HG03064 (cell line): ENCODE data around the gene MAST4.

ENCODE experiments used
- ATAC-seq: cut with Tn5 transposase; IDR thresholded peaks from one replicate; pipeline ENCODE4 v1.9.1; 2021; ENCODE audit warnings: low read depth; ENCODE audit not compliant: unreplicated experiment

The MAST4 gene

DNA sequence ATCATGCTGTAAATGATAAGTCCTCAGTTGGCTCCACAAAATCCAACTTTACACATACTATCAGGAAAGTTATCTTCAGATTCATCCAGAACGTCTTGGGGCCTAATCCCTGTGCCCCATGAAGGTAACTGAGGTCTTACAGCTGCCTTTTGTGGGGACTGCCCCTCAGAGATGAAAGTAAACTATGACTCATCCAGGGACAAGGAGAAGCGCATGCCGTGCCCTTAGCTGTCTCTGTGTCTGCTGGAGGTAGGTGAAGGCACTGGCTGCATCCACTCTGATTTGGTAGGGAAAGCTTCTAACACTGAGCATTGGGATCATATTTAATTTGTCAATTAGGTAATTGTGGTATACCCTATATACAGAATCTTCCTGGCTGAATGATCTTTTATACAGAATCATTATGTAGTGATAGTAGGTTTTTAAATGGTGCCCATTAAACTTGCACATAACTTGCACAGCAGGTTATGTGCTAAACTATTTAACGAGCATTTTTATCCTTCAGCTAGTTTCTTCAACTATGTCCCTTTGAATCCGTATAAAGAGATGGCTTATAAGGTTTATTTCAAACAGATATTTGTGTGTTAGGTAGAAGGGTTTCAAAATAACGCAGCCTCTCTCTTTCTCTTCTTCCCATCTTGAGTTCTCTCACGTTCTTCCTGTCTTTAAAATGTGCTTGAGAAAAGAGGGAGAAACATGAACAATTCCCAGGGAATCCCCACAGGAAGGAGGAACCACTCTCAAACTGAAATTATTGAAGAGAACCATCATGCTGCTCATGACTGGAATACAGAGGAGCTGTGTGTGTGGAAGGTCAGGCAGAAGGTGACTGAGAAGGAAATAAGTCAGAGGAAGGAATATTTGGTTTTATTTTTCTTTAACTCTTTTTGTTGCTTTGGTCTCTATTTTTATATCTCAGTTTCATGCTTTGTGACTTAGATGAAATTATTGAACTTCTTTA, 349.5 kb downstream of the MAST4 start:
- ATAC-seq: peak; percentile 67

DNA sequence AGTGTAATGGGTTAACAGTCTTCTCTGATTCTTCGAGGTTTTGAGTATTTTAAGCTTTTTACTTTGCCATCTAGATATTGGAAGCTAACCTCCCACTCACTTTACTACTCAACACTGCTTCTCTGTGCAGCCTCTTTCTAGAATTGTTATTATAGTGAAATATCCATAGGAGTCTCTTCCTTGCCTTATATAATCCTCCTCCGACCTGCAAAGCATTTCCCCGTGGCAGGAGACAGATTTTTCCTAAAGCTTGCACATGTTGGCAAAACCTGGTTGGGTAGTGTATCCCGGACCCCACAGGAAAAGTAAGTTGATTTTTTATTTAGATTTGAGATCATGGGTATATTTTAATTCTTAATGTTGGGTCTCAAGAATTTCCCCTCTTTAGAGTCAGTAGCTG, 351.3 kb downstream of the MAST4 start:
- ATAC-seq: no peak

DNA sequence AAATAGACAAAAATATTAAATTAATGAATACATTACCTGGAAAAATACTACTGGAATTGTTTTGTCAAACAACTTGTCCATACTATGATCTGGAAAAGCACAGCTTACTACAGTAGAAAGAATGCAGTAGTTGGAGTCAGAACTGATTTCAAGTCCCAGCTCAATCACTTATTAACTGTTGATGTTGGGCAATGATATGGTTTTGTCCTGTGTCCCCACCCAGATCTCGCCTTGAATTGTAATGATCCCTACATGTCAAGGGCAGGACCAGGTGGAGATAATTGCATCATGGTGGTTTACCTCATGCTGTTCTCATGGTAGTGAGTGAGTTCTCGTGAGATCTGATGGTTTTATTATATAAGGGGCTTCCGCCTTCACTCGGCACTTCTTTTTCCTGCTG, 352.9 kb downstream of the MAST4 start:
- ATAC-seq: no peak

DNA sequence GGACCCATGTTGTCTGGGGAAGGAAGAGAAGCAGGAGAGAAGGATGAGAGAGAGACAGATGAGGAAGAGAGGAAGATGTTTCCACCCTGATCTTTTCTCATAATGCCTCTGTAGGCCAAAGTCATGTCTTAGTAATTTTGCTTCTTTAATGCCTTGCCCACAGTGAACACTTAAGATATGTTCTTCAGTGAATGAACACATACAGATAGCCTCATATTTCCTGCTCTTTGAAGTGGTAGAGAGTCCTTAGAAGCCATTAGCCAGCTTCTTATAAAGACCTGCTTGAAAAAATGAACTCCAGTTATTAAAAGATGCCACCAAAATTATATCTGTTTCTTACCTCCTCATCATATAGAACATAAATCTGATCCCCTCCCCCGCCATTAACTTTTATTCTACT, 356.0 kb downstream of the MAST4 start:
- ATAC-seq: no peak

DNA sequence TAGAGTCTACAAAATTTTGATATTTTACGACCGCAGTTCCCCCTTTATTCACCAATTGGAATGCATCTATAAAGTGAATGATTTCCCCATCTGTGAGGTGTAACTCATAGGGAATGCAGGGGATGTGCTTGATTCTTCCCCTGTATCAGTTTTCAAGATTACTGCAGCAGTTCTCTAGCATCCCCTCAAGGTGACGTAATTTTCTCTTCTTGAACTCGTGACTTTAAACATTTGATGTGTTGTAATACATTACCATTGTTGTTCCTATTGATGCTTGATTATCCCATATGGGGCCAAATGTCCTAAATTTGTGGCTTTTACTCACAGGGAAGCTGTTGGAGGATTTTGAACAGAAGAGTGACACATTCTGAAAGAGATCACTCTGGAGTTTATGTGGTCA, 360.2 kb downstream of the MAST4 start:
- ATAC-seq: no peak

DNA sequence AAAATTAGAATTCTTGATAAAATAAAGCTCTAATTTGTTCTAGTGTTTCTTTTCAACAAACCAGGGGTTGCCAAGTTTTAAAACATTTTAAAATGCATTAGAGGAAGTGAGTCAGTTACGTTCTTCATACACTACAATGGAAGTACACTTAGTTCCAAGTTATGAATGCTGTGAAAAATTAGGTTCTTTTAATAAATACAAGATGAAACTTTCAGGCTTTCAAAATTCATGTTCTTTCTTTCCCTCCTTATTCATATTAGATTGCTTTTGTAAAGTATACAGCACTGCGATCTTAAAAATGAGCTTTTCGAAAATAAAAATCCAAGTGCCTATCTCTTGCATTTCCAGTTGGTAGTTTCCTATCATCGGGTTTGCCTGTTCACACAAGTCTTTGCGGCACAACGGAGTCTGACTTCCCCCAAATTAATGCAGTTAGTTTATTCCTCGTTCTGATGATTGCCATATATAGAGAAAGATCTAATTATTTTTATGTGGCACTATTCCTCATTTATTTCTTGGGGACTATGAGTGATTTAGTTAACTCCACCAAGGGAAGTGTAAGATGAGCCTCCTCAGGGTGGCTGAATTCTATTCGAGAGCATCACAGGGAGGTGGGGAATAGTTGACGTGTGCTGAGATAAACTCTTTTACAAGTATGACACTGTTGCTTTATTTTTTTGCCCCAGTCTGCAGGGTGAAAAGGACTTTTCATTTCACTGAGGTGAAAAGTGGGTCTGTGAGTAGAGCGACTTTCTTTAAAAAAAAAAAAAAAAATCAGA, 362.2 kb downstream of the MAST4 start:
- no peak for ATAC-seq

DNA sequence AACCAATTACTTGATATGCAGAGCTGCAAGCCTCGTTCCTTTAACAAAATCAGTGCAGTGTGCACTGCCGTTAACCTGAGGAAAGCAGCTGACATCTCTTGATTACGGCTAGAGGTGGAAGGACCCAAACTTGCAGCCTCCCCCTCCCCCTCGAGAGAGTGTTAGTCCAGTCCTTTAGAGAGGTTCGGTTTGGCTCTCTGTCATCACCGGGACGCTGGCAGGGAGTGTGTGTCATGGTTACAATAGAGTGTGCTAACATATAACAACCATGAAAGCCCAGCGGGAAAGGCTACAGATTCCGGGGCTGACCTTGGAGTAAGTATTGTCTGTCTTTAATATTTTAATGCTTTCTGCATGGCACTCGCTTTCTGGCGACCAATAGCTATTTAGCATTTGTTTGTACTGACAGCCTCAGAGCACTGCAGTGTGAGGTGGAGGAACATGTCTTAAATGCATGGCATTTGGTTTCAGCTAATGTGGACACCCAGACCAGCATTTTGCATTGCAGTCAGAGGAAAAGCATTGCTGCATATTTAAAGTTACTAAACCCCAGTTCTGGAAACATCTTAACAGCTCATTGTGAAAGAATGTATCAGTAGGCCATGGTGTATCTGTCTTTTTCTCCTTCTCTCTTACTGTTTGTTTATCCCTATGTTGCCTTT, 362.9 kb downstream of the MAST4 start:
- no peak for ATAC-seq

DNA sequence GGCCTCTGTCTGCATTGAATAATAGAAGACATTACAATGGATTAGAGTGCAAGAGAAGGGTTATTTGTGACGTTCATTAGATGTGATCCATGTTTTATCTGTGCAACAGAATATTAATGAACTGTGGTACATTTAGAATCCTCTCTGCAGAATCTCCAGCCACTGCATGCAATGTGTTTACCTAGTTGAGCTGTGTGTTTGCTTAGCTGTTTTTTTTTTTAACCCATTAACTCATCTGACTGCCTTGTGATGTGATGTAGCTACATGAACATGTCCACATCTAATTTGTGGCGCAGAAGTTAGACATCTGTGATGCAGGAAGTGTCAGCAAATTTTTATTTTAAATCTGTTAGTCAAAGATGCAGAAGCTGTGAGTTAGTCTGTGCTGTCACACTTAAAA, 363.5 kb downstream of the MAST4 start:
- no peak for ATAC-seq

DNA sequence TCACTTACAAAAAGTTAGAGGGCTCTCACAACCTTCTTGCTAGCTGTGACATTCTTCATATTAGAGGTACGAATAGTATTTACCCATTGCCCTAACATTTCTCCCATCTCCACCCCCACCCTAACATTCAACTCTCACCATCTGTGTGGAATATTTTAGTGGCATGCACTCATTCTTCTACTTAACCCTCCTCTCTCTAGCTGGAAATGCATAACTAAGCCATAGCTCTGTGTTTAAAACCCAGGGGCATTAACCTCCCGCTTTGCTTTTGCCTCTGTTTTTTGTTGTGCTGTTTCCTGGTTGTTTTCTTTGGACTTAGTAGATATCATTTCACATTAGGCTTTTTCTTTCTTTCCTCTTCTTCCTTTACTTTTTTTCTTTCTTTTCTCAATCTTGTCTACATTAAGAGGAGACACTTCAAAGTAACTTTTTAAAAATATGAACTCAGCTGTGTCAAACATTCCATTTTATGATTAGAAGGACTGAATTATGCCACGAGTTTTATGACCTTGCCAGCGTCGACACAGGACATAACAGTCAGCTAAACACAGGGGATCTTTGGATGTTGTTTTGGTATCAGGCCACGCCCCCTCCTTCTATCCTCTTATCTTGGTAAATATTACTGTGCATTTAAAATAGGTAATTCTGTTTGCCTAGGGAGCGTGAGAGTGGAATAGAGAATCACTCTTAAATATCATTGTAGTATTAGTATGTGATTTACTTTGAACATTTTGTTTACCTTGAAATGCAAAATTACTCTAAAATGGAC, 364.4 kb downstream of the MAST4 start:
- no peak for ATAC-seq

DNA sequence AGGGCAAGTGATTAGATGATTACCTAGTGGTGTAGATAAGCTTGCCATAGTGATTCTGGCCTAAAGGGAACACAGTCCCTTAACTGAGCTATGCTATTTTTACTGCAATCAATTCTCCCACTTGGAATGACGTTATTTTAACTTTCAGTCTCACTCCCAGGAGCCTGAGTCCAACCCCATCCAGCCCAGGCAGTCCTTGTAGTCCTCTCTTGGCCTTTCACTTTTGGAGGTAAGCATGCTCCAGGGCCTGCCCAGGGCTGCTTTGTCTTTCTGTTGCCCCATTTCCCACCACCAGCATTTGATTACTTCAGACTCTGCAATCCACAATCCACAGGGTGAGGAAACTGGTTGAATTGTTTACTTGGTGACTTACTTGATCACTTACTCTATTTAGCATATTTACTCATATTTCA, 367.4 kb downstream of the MAST4 start:
- no peak for ATAC-seq

DNA sequence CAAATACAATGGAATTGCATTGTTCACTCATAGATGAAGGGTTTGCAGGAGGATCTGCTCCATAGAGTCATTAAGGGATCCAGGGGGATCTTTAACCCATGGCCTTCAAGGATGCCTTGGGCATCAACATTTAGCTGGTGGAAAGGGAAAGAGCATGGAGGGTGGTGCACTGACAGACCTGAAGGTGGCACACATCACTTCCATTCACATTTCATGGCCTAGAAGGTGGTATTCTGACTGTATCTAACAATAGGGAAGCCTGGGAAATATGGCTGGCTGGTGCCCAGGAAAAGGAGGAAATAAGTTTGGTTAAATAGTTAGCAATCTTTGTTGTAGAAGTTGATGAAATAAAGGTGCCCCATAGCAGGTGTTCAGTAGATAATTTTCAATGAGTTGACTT, 370.2 kb downstream of the MAST4 start:
- ATAC-seq: no peak

DNA sequence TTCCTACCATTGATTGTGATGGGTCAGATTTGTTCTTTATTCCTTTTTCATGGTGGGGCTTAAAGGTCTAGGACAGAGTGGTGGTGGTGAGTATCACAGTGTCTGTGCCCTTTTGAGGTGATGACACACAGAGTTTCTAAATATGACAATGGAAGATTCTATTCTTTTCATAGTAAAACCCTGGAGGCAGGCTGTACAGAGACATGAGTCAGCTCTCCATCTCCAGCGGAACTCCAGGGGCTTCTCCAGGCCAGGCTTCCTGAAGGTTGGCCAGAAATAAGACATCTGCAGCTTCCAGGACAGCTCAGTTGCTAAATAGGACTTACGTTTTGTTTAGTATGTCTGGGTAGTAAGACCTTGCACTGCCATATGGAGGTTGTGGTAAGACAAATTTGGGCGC, 370.9 kb downstream of the MAST4 start:
- no peak for ATAC-seq

DNA sequence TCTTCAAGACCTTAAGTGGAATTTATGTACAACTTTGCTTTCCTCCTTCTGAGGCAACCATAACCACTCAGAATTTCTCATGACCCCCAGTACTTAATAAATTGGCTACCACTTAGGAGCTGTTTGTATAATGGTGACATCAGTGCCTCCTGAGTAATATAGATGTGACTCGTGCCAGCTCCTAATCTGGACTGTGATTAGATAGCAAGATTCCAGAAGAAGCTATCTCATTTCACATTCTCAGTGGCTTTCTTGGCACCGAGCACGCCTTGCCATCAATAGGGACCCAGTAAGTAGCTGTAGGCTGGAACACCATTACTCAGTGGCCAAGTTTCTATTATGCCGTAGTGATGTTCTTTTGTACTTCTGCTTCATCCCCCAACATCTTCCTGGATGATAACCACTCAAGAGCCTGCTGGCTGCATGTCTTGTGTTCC, 371.7 kb downstream of the MAST4 start:
- no peak for ATAC-seq

DNA sequence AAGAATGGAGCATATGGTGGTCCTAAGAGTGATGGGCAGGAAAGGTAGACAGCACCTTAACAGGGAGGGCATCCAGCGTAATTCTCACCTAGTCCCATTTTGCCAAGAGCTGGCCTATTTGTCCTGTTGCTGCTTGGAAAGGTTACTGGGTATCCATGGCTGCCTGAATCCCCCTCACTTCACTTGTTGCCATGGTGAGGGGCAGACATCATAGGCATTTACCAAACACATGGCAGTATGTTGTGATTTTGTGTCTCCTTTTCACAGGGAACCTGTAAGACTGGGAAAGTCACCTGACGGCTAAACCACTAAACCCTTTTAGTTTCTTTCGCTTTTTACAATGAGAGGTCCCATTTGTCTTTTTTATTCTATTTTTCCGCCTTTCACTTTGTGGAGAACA, 373.3 kb downstream of the MAST4 start:
- no peak for ATAC-seq

DNA sequence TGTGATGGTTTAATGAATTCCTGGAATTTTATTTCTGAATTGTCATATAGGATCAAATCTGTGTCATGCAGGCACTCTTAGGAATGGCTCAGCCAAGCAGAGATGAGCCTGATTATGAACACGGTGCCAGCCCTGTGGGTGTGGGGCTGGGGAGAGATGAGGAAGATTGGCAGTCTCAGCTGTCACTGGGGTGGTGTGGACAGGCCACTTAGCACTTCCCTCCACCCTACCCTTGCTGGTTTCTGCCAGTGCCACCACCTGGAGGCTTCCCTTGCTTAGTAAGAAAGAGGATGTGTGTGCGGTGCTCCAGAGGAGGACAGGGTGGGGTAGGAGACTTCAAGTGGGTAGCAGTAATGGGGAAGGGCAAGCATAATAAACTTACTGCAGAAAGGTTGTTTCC, 373.8 kb downstream of the MAST4 start:
- no peak for ATAC-seq

DNA sequence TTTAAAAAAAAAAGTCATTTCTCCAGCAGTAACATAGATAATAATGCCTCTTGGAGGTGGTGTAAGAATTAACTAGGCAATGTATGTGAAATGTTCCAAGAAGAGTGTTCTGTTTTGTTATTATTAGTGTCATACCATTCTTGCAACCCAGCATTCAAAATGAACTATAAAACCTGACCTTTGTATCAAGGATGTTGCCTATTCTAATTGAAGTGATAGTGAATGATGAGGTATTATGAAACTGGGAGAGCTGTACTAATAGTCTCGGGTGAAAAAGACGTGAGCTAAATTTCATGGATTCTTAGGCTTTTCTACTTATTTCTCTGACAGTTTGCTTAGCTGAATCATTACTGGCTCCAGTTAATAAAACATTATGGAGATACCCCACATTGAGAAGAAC, 375.8 kb downstream of the MAST4 start:
- ATAC-seq: no peak

DNA sequence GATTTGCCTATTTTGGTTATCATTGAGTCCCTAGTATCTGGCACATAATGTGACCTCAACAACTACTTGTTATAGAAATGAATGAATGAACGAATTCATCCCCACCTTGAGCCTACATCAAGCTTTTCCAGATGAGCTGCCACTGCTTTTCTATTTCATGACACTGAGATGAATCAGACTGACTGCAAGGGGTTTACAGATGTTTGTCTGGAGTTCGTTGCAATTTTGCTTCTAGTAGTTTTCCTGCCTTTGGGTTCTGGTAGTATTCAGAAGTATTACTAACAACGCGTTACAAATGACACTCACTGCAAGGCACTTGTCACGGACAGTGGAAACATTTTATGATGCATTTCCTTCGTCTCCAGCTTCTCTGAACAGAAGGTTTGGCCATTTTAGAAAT, 378.1 kb downstream of the MAST4 start:
- ATAC-seq: no peak

DNA sequence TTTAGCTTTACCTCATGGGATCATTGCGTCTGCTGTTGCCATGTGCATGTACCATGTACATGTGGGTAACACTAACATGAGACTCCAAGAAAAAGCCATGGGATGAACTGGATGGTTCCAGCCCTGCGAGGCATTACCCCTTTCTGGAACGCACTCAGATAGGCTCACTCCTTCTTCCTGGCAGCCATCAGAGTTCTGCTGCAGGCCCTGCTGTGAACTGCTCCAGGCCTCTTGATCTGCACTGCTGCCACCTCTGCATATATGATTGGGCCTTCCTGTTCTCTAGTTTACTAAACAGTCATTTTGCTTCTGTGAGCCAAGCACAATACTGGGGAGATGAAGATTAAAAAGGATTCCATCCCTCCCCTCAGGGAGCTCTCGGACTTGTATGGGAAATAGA, 379.9 kb downstream of the MAST4 start:
- no peak for ATAC-seq

DNA sequence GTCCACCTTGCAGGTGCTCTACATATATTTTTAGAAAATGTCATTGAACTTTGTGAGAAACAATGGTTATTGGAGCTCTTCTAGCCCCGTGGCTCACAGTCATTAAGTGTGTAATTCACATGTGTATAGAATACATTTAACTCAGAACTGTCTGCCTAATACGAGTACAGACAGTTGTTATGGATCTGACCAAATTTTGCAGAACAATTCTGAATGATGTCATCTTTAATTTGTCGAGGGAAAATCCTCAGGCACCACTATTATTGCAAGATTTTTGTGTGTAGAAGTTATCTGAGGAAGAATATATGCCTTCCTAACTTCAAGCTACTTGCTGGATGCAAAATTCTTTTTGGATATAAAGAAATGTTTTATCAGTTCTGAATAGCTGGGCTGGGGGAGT, 383.5 kb downstream of the MAST4 start:
- no peak for ATAC-seq

DNA sequence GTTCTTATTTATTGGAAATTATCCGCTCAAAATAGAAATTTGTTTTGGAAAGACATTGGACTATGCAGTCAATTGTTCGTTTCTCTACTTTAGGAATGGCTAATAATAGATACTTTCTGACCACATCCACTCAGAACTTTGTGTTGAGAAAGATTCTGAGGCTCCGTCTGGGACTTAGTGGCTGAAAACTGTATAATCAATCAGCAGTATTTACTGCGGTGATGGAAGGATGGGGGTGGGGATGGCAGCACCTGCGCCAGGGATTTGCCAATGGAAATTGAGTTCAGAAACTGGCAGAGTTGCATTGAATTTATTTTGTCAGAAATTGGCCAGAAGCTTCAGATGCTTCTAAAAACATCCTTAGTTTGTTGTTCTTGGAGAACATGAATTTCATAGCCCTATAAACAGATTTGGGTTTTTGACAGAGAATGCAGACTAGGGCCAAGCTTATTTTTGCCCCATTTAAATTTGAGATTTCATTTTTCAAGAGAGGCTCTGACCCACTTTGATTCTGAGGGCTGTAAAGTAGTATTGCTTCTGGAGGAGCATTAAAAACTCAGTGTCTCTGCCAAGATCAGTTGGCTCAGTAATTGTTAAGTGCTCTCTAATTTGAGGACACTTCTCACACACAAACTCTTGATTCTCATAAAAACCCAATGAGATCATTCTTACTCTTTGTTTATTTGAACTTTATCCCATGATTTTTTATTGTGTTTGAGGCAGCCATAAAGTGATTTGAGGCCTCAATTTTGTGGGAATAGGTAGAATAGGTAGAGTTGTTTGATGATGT, 385.3 kb downstream of the MAST4 start:
- ATAC-seq: no peak
